Measurements from ENCODE around the gene HDGFL3.
"Not testable (repeated sequence)": the region's sequence is repeated elsewhere in the genome, so short reads cannot be mapped to it uniquely, and the experiment has no call there.

HDGFL3 gene

DNA sequence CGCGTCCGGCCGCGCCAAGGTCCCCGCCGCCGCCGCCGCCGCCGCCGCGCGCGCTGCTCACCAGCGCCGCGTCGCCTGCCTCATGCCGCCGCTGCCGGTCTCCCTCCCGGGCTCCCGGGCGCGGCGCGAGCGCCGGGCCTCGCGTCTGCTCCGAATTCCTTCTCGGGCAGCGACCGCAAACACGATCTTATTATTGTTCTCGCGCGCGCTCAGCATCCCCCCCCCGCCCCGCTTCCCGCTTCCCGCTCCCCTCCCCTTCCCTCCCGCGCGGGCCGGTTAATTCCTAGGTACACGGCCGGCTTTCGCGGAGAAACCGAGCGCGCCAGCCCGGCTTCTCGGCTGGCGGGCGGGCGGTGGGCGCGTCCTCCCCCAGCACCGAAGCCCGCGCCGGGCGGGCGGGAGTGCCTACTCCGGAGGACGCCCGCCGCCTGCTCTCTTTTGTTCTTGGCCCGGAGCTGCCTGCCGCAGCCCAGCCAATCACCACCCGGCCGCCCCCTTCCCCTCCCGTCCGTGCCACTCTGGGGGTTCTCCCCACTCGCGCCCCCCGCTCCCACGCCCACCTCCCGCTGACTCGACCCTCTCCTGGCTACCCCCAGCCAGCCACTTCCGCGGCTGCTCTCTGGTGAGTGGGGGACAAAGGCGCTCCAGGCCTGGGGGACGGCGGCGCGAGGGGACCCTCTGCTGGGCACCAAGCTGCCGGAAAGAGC, at the start of gene HDGFL3:
Gene HDGFL3, minus strand, starts transcription at position 164 of the 707 bp plus-strand sequence. CDS start 409 bp downstream, outside the sequence.
- DNase-seq, result peak; percentile 27

DNA sequence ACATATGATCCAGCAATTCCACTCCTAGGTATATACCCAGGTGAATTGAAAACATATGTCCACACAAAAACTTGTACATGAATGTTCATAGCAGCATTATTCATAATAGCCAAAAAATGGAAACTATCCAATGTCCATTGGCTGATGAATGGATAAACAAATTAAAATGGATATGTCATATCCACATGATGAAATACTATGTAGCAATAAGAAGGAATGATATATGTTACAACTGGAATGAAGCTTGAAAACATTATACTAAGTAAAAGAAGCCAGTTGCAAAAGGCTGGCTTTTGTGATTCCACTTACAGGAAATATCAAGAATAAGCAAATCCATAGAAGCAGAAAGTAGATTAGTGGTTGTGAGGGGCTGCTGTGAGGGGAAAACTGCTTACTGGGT, 43.2 kb upstream of the HDGFL3 start:
- DNase-seq, result no peak

DNA sequence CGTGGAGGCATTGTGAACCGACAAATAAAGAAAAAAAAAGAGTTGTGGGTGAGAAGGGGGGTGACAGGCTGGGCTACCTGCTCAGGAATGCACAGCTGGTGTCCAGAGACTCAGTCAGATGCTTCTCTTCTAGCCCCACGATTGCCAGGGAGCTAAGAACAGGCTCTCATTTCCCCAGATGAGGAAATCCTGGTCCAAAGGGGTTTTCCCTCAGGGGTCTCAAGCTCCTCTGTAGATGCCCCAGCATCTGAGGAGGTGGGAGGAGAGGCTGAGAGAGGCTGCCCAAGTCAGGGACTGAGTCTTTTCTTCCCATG, 41.4 kb upstream of the HDGFL3 start:
- DNase-seq, result no peak

DNA sequence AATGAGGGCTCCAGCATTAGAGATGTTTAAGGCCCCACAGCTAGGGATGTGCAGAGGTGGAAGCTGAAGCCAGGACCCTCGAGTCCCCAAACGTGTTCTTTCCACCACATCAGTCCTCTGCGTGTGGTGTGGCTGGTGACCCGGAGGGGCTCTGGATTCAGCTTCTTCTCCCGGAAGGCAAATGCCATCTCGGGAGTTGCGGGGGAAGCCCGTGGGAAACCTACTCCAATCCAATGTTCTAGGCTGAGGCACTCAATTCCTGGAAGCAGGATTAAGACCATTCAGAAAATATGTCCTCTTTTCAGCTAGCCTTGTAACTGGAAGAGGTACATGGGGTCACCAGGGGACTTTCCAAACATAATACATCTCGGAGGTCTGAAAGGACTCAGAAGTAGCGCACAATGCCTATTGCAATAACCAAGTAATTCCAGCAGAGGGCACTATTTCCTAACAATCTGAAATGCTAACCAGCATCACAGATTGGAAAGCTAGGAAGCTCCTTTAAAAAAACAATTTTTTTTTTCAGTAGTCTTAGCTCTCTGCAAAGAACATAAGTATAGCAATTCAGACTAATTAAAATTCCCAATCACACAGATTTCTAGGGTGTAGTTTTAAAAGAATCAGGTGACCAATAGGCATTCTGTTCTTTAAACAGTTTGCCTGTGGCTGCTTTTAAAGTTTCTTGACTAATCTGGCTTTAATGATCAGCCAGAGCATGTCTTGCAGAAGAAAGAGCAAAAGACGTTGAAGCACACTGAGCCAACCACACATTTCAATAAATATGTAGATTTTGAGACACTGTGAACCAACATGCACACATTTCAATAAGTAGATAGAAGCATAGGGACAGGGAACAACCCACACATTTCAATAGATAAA, 40.8 kb upstream of the HDGFL3 start:
- peak; percentile 22 for DNase-seq

- no peak for DNase-seq
These were observed 36.0 kb upstream of the HDGFL3 start for GRCh38 chr15:83243634-83244033.

GRCh38 chr15:83230242-83230641, 22.6 kb upstream of the HDGFL3 start:
- DNase-seq, result no peak

GRCh38 chr15:83225449-83225848, 17.8 kb upstream of the HDGFL3 start:
- DNase-seq, result no peak

DNA sequence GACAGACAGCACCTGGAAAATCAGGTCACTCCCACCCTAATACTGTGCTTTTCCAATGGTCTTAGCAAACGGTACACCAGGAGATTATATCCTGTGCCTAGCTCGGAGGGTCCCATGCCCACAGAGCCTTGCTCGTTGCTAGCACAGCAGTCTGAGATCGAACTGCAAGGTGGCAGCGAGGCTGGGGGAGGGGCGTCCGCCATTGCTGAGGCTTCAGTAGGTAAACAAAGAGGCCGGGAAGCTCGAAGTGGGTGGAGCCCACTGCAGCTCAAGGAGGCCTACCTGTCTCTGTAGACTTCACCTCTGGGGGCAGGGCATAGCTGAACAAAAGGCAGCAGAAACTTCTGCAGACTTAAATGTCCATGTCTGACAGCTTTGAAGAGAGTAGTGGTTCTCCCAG, 14.2 kb upstream of the HDGFL3 start:
- not testable (repeated sequence) for DNase-seq

DNA sequence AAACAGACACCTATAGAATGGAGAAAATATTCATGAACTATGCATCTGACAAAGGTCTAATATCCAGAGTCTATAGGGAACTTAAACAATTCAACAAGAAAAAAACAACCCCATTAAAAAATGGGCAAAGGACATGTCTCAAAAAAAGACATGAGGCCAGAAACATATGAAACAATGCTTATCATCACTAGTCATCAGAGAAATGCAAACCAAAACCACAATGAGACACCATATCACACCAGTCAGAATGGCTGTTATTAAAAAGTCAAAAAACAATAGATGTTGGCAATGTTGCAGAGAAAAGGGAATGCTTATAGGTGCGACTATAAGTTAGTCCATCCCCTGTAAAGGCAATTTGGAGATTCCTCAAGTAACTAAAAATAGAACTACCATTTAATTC, 11.4 kb upstream of the HDGFL3 start:
- no peak for DNase-seq

DNA sequence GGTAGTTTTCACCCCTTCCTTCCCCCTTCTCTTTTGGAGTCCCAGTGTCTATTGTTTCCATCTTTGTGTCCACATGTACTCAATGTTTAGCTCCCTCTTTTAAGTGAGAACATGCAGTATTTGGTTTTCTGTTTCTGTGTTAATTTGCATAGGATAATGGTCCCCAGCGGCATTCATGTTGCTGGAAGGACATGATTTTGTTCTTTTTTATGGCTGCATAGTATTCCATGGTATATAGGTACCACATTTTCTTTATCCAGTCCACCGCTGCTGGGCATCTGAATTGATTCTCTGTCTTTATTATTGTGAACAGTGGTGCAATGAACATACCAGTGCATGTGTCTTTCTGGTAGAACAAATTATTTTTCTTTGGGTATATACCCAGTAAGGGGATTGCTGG, 7.7 kb upstream of the HDGFL3 start:
- DNase-seq, result no peak

GRCh38 chr15:83210619-83211018, 3.0 kb upstream of the HDGFL3 start:
- DNase-seq, result no peak

DNA sequence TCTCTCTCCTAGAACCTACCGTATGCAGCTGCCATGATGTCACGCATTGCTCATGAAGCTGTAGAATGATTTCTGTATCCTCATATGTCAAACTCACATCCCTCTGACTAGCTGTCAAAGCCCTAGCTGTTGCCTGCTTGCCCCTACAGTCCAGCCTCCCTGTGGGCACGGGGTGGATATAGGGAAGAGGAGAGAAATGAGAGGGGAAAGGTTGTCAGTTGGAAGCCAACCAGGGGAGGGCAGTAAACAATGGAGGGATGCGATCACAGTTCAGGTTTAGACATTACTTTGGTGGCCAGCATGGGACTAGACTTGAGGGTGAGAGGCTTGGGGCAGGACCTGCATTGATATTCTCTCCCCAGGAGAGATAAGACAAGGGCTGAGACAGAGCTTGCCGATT, 1.7 kb upstream of the HDGFL3 start:
- DNase-seq, result no peak

GRCh38 chr15:83208367-83208661, 691 bp upstream of the HDGFL3 start:
- no peak for DNase-seq

DNA sequence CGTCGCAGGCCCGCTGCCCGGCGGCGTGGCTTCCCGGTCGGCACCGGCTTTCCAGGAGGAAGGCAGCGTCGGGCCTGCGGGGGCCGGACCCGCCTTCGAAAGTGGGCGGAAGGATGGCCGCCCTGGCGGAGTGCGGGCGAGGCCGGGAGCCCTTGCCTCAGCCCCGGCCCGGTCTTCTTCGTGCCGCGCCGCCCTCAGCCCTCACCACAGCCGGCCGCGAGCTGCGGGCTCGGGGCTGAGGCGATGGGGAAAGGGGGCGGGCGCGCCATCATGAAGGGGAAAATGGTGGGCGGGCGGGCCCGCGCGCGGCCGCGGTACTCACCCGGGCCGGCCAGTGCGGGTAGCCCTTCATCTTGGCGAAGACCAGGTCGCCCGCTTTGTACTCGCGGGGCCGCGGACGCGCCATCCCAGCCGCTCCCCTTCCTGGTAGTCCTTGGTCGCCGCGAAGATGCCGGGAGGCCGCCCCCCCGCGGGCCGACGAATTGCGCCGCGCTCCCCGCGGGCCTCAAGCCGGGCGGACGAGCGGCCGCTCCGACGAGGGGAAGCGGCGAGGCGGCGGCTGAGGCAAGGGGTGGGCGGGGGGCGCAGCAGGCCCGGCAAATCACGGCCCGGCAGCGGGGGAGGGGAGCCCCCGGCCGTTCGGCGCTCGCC, 489 bp downstream of the HDGFL3 start:
- DNase-seq, result peak; percentile 15

- DNase-seq, result no peak
These were observed 1.1 kb downstream of the HDGFL3 start for GRCh38 chr15:83206526-83207008.

DNA sequence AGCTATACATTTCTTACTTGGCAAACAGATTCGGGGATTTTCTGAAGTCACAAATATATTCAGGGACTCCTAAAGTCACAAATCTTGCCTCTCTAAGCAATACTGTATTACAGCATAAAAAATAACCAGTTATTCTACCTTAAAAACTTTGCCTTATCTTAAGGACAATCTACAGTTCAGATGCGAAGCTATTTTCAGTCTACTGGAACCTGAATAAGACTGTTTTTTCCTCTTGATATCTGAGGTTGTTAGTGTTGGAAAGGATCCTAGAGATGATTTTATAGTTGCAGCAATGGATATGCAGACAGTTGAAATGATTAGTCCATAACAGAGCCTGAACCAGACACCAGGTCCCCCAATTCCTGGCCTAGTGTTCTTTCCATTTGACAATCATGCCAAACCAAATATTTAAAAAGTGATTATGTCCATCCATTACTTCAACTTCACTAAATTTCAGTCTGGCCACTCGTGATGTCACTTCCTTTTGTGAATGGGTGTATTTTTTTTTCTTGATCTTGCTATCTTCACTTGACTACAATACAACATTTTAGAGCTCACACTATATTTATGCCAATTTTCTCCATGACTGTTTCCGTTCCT, 1.8 kb downstream of the HDGFL3 start:
- DNase-seq, result no peak

GRCh38 chr15:83204697-83205096, 2.9 kb downstream of the HDGFL3 start:
- DNase-seq, result no peak

DNA sequence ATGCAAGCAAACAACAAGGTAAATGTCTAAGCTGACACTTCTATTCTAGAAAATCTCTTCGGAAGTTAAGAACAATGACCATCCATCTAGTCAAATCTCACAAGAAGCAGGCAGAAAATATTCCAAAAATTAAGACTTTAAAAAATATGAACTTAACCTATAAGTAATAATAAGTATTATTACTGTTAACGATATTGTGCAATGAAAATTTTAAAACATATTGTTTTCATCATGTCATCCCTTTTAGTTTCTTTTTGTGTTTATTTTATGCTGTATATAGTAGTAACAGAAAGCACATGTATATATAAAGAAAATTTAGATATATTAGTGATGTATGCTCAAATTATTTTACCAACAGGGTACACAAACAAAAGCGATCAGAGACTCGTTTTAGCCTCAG, 4.1 kb downstream of the HDGFL3 start:
- DNase-seq, result no peak

- no peak for DNase-seq
These were observed 7.0 kb downstream of the HDGFL3 start for GRCh38 chr15:83200589-83200988.

- DNase-seq, result no peak
These were observed 7.5 kb downstream of the HDGFL3 start for GRCh38 chr15:83200162-83200561.

GRCh38 chr15:83199288-83199687, 8.3 kb downstream of the HDGFL3 start:
- DNase-seq, result no peak

DNA sequence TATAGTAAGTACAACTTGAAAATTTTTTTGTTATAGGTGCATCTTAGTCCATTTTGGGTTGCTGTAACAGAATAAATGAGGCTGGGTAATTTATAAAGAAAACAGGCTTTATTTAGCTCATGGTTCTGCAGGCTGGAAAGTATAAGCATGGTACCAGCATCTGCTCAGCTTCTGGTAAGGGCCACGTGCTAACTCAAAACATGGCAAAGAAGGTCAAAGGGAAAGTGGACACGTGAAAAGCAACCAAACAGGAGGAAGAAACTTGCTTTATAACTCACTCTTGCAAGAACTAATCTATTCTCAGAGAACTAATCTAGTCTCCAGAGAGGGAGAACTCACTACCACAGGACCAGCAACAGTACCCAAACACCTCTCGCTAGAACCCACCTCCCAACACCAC, 9.1 kb downstream of the HDGFL3 start:
- no peak for DNase-seq

- DNase-seq, result no peak
These were observed 13.1 kb downstream of the HDGFL3 start for GRCh38 chr15:83194528-83194927.

GRCh38 chr15:83193721-83194120, 13.9 kb downstream of the HDGFL3 start:
- DNase-seq, result no peak
